PFSK-1 (cell line): ENCODE results near the gene RASAL3.

Source experiments
- FOXP2 ChIP-seq: optimal IDR thresholded peaks from 2 replicates; pipeline ENCODE3; 2011; ENCODE audit warnings: borderline replicate concordance, control low read depth, inconsistent platforms; ENCODE audit not compliant: insufficient read depth; ENCODE audit errors: extremely low read length, extremely low read depth
- POLR2AphosphoS5 ChIP-seq: IDR thresholded peaks from 2 replicates; pipeline ENCODE4 v1.6.1; 2012; ENCODE audit warnings: low read depth, mild to moderate bottlenecking, control low read depth, low read length, moderate library complexity
- SIN3A ChIP-seq: IDR thresholded peaks from 2 replicates; pipeline ENCODE4 v1.6.1; 2012; ENCODE audit warnings: mild to moderate bottlenecking, low read length, moderate library complexity, borderline replicate concordance; ENCODE audit not compliant: insufficient read depth
- TAF1 ChIP-seq: IDR thresholded peaks from 2 replicates; pipeline ENCODE4 v1.6.1; 2012; ENCODE audit warnings: low read length, control low read depth, borderline replicate concordance; ENCODE audit not compliant: insufficient read depth
- TF ChIP-seq, protein P1 (sequence below), 2 experiments: IDR thresholded peaks; 2 replicates each; pipeline versions ENCODE4 v1.6.1 to v1.8.0; 2011 to 2012; ENCODE audit warnings: low read depth in 2 of 2, low read length in 2 of 2, control low read depth in 1 of 2, inconsistent platforms in 1 of 2, mild to moderate bottlenecking in 1 of 2, moderate library complexity in 1 of 2; ENCODE audit not compliant: insufficient read depth in 1 of 2

Gene RASAL3

DNA sequence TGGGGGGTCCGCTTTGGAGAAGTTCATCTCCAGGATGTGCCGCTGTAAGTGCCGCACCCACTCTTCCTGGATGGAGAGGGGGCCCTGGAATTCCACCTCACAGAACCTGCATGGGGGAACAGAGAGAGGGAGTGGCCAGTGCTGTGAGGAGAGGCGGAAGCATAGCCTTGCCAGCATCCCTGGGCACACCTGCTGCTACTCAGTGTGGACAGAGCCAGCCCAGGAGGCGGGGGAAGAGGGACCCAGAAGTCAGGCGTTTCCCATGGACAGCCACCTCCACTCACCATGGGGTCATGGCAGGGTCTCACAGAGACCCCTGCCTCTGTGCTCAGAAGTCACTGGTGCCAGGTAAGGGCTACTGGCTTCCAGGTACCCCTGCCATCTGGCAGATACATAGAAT, 41.2 kb downstream of the RASAL3 start:
- TF ChIP-seq, protein P1, sequence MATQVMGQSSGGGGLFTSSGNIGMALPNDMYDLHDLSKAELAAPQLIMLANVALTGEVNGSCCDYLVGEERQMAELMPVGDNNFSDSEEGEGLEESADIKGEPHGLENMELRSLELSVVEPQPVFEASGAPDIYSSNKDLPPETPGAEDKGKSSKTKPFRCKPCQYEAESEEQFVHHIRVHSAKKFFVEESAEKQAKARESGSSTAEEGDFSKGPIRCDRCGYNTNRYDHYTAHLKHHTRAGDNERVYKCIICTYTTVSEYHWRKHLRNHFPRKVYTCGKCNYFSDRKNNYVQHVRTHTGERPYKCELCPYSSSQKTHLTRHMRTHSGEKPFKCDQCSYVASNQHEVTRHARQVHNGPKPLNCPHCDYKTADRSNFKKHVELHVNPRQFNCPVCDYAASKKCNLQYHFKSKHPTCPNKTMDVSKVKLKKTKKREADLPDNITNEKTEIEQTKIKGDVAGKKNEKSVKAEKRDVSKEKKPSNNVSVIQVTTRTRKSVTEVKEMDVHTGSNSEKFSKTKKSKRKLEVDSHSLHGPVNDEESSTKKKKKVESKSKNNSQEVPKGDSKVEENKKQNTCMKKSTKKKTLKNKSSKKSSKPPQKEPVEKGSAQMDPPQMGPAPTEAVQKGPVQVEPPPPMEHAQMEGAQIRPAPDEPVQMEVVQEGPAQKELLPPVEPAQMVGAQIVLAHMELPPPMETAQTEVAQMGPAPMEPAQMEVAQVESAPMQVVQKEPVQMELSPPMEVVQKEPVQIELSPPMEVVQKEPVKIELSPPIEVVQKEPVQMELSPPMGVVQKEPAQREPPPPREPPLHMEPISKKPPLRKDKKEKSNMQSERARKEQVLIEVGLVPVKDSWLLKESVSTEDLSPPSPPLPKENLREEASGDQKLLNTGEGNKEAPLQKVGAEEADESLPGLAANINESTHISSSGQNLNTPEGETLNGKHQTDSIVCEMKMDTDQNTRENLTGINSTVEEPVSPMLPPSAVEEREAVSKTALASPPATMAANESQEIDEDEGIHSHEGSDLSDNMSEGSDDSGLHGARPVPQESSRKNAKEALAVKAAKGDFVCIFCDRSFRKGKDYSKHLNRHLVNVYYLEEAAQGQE (IDR thresholded peaks at IDR 0.05; ENCODE audit: insufficient read depth in 1 of 2, low read depth in 2 of 2, low read length in 2 of 2), result no peak
- TF ChIP-seq FOXP2, result no peak
- no peak for TF ChIP-seq TAF1
- no peak for TF ChIP-seq POLR2AphosphoS5
- TF ChIP-seq SIN3A, result no peak

DNA sequence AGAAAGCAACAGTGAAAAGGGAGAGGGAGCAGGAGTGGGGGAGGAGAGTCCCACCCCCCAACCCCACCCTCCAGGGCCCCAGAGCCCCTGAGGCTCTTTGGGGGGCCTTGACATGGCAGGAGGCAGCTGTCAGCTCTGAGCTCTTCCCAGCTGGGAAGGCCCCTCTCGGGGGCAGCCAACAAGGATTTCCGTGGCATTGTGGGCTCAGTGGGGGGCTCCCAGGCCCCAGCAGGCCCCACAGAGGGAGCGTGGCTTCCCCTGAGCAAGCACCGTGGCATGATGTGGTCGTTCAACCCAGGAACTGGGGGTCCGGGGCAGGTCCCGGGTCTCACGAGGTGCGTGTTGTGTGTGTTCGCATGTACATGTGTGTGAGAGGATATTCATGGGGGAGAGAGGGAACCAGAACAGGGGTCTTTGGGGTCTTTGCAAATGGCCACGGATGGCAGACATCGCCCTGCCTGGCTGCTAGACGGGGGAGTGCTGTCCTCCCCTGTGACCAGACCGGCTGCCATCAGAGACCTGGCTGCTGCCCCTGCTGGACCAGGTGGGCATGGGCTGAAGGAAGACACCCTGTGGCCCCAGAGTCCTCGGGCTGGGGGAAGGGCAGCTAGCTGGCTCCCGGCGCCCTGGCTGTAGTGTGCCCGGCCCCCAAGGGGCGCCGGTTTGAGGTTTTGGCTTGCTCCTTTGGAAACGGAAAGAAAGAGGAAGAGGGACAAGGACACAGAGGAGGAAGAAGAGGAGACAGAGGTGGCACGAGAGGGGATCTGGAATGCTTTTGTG, 41.9 kb downstream of the RASAL3 start:
- TF ChIP-seq POLR2AphosphoS5 (no peak), TAF1 (no peak), SIN3A (no peak), FOXP2 (no peak)
- TF ChIP-seq, protein P1 (IDR thresholded peaks at IDR 0.05; ENCODE audit: insufficient read depth in 1 of 2, low read depth in 2 of 2, low read length in 2 of 2), result no peak

DNA sequence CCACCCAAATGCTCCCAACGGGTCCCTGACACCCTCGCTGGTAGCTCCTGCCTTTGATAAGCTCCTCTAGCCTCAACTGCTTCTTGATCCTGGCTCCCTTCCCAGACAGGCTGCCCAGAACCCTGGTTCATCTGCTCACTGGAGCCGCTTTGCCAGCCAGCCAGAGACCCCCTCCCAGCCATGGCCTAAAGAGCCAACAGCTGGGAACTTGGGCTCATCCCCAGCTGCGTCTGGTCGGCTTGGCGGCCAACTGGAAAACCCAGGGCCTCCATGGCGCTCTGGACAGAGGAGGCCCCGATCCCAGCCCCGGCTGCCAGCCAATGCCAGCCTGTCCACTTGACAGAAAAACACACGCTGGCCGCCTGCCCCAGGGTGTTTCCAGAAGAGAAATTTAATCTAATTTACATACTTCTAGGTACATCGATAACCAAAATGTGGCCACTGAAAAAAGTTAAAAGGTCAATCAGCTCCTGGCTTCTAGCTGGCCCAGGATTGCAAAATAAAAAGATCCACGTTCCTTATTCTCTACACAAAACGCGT, 42.6 kb downstream of the RASAL3 start:
- TF ChIP-seq FOXP2 (no peak), SIN3A (no peak), POLR2AphosphoS5 (no peak), TAF1 (no peak)
- TF ChIP-seq, protein P1 (IDR thresholded peaks at IDR 0.05; ENCODE audit: insufficient read depth in 1 of 2, low read depth in 2 of 2, low read length in 2 of 2), result no peak

DNA sequence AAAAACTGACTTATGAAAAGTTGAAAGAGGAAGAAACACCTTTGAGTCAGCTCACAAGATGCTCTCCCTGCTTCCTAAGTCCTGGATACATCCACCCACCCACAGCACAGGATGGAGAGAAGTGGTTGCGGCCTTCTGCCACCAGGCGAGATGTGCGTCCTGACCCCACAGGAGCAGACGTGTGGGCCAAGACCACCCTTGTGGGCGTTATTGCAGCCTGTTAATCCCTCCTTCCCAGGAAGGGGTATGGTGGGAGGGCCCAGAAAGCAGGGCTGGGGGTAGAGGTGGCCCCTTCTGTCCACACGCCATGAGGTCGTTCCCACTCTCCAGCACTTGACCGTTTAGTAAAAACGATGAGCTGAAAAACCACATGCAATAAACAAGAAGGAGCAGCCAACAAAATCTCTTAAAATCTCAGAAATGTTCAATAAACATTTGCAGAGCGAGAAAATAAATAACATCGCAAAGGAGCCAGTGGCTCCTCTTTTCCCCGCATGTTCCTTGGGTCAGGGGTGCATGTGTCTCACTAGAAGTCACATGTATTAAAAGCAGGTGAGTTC, 43.1 kb downstream of the RASAL3 start:
- TF ChIP-seq POLR2AphosphoS5 (no peak), FOXP2 (no peak), TAF1 (no peak), SIN3A (no peak)
- TF ChIP-seq, protein P1 (IDR thresholded peaks at IDR 0.05; ENCODE audit: insufficient read depth in 1 of 2, low read depth in 2 of 2, low read length in 2 of 2), result no peak
